D721Med (cell line): ENCODE results near the gene ATL1.
"Not testable (repeated sequence)": the region's sequence is repeated elsewhere in the genome, so short reads cannot be mapped to it uniquely, and the experiment has no call there.

ENCODE experiments used
- DNase-seq: peaks from one replicate; pipeline ENCODE4 v3.0.0; 2011; ENCODE audit warnings: low spot score; ENCODE audit not compliant: insufficient read length
- FAIRE-seq: peaks from 2 replicates; lab custom pipeline; 2011; peaks lifted over from hg19 to GRCh38; lab: Jason Lieb, UNC
- TF ChIP-seq, protein P1 (sequence below): IDR thresholded peaks from 2 replicates; pipeline ENCODE4 v1.5.1; 2012; ENCODE audit warnings: mild to moderate bottlenecking, control low read depth; ENCODE audit not compliant: insufficient read depth; ENCODE audit errors: missing control alignments

The ATL1 gene

DNA sequence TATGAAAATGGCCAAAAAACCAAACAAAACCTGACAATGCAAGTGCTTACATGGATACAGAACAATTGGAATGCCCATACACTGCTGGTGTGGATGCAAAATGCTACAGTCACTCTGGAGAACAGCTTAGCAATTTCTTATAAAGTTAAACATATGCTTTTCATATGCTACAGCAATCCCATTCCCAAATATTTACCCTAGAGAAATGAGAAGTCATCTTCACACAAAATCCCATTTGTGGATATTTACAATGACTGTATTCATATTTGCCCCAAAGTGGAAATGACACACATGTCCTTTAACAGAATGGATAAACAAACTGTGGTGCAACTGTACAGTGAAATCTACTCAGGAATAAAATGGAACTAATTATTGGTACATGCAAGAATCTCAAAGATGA lies 87.8 kb downstream of the ATL1 start:
- TF ChIP-seq, protein P1, sequence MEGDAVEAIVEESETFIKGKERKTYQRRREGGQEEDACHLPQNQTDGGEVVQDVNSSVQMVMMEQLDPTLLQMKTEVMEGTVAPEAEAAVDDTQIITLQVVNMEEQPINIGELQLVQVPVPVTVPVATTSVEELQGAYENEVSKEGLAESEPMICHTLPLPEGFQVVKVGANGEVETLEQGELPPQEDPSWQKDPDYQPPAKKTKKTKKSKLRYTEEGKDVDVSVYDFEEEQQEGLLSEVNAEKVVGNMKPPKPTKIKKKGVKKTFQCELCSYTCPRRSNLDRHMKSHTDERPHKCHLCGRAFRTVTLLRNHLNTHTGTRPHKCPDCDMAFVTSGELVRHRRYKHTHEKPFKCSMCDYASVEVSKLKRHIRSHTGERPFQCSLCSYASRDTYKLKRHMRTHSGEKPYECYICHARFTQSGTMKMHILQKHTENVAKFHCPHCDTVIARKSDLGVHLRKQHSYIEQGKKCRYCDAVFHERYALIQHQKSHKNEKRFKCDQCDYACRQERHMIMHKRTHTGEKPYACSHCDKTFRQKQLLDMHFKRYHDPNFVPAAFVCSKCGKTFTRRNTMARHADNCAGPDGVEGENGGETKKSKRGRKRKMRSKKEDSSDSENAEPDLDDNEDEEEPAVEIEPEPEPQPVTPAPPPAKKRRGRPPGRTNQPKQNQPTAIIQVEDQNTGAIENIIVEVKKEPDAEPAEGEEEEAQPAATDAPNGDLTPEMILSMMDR, result no peak
- FAIRE-seq (no peak), DNase-seq (no peak)

DNA sequence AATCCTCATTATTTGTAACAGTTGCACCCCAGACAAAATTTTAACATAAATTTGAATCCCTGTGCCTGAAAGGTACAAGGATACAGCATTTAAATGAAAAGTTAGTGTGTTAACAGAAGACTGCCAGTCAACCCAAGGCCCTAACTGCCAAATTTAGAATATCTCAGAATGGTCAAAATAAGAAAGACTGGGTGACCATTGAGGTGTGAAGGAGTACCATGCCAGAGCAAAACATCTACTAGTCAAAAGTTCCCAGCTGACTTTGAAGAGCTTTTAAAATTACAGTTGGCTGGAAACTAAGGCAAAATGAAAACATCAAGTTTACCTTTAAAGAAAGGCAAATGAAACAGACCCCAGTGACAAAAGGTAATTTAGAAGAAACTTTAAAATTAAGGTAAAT lies 89.7 kb downstream of the ATL1 start:
- DNase-seq, result no peak
- no peak for FAIRE-seq
- TF ChIP-seq, protein P1, result no peak

DNA sequence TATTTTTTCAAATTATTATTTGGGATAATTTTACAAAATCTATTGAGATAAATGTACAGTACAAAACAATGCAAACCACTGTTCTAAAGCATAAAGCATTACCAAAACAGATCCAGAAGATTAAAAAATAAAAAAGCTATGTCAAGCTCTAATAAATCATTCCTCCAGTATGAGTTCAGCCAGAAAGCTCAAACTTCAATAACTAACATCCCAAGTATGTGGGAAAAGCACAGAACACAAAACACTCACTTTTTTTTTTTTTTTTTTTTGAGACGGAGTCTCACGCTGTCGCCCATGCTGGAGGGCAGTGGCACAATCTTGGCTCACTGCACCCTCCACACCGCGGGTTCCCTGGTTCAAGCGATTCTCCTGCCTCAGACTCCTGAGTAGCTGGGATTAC lies 96.8 kb downstream of the ATL1 start:
- TF ChIP-seq, protein P1, result no peak
- no peak for DNase-seq
- no peak for FAIRE-seq

DNA sequence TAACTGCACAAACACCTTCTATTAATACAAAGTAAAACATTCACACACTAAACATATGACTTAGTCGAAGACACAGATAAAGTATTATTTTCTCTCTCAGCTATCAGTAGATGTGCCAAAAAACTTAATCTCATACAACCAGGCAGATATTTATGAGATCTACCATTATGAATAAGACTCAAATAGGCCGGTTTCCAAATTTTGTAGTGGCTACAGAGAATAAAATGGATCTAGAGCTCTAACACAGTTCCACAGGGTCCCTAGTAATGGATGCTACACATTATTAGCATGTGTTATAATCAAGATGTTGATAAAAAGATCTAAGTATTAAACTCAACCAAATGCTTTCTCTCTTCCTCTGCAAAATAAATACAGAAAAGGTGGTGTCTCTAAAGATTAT lies 97.8 kb downstream of the ATL1 start:
- no peak for FAIRE-seq
- no peak for DNase-seq
- TF ChIP-seq, protein P1, result no peak

DNA sequence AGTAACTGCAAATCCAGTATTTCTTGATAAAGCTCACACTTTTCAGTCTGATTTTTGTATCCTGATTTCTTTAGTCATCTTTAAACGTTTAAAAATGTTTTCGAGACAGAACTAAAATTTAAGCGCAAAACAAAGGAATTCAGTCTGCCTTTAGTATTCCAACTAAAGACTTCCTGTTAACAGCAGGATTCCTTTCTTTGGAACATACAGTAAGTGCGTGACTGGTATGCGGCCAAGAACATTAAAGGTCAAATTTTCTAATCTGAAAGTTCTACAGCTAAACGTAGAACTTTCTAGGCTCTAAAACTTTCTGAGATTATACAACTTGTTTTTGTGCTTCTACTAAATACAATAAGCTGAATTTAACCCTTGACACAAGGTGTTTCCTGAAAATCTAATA lies 98.3 kb downstream of the ATL1 start:
- no peak for FAIRE-seq
- TF ChIP-seq, protein P1, result no peak
- DNase-seq, result no peak

DNA sequence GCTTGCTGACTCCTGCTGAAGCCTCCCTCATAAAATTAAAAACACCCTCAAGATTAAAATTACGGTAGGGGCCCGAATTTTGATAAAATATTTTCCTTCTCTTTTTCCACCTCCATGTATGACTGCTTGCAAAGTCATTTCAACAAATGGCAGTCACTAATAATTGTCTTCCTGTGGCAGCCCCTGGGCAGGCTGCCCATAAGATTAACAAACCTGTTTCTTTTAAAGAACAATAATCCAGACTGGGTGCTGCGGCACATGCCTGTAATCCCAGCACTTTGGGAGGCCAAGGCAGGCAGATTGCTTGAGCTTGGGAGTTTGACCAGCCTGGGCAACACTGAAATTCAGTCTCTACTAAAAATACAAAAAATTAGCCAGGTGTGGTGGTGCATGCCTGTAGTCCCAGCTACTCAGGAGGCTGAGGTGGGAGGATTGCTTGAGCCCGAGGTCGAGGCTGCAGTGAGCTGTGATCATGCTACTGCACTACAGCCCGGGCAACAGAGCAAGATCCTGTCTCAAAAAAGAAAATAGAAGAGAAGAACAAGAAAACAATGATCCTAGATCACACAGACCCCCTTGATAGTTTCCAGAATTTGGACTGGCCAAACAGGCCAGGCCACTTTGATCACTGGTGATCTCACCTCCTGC lies 99.5 kb downstream of the ATL1 start:
- FAIRE-seq (no peak), DNase-seq (no peak)
- TF ChIP-seq, protein P1, result no peak

DNA sequence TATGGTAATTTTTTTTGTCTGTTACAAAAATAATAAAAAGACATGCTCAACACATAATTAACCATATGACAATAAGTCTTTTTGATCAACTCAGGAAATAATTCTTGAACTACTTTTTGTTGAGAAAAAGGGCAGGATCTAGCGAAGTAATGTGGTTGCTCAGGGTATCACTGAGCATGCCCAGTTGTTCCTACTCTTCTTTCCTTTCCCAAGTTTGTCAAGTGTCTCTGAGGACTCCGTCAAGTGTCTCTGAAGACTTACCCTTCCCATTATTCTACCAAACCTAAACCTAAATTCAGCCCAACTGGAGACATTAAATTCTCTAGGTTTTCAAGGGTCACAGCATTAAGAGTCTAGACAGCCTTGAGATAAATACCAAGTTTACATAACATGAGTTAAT lies 104.6 kb downstream of the ATL1 start:
- FAIRE-seq, result not testable (repeated sequence)

DNA sequence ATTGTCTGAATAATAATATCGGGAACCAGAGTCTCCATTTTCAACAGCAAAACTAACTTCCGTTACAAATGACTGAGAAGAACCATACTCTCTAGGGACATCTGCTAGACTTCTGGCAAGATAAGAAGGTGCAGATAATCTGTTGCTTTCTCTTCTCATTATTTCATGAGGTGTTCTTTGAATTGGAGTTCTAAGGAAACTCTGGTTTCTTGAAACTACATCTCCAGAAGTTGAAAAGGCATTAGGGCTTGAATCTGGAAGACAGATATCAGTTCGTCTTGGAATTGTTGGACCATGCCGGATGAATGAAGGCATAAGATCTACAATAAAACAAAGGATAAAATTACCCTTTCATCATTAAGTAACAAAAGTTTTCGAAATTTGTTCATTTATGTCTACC lies 105.4 kb downstream of the ATL1 start:
- DNase-seq, result not testable (repeated sequence)
- FAIRE-seq, result peak; percentile 79

More for the DNA sequence above, 104.6 kb downstream of the ATL1 start:
- not testable (repeated sequence) for DNase-seq
